HPDE6-E6E7 (cell line): ENCODE results near the gene AGAP1.
A peak's percentile ranks its signal among the peaks of the same experiment; 100 is the strongest.

Experiments
- DNase-seq: peaks from one replicate; pipeline ENCODE4 v3.0.0; 2011; ENCODE audit warnings: missing footprints; ENCODE audit errors: extremely low spot score

The AGAP1 gene

GRCh38 chr2:235550378-235550760 is 56.5 kb downstream of the AGAP1 start:
- DNase-seq = no peak

GRCh38 chr2:235550946-235551345 is 57.1 kb downstream of the AGAP1 start:
- DNase-seq = no peak

- DNase-seq = peak; percentile 64
These were observed 58.1 kb downstream of the AGAP1 start for GRCh38 chr2:235551965-235552364.

- DNase-seq = no peak
These were observed 58.8 kb downstream of the AGAP1 start for GRCh38 chr2:235552671-235553070.

GRCh38 chr2:235553291-235553690 is 59.4 kb downstream of the AGAP1 start:
- DNase-seq = no peak

GRCh38 chr2:235553696-235554100 is 59.9 kb downstream of the AGAP1 start:
- DNase-seq = no peak

- DNase-seq = no peak
These were observed 60.5 kb downstream of the AGAP1 start for GRCh38 chr2:235554385-235554784.

GRCh38 chr2:235554936-235555335 is 61.1 kb downstream of the AGAP1 start:
- DNase-seq = no peak

GRCh38 chr2:235555371-235555770 is 61.5 kb downstream of the AGAP1 start:
- no peak for DNase-seq

- no peak for DNase-seq
These were observed 62.2 kb downstream of the AGAP1 start for GRCh38 chr2:235556086-235556485.

GRCh38 chr2:235556901-235557300 is 63.1 kb downstream of the AGAP1 start:
- no peak for DNase-seq

GRCh38 chr2:235557903-235558302 is 64.1 kb downstream of the AGAP1 start:
- no peak for DNase-seq

- no peak for DNase-seq
These were observed 64.7 kb downstream of the AGAP1 start for GRCh38 chr2:235558572-235558971.

GRCh38 chr2:235560345-235560744 is 66.5 kb downstream of the AGAP1 start:
- no peak for DNase-seq

- no peak for DNase-seq
These were observed 67.6 kb downstream of the AGAP1 start for GRCh38 chr2:235561450-235561849.

- DNase-seq = no peak
These were observed 68.4 kb downstream of the AGAP1 start for GRCh38 chr2:235562065-235562747.

- no peak for DNase-seq
These were observed 69.4 kb downstream of the AGAP1 start for GRCh38 chr2:235563056-235563910.

GRCh38 chr2:235564066-235564465 is 70.2 kb downstream of the AGAP1 start:
- DNase-seq = no peak

- no peak for DNase-seq
These were observed 71.2 kb downstream of the AGAP1 start for GRCh38 chr2:235564884-235565530.

GRCh38 chr2:235566415-235566814 is 72.6 kb downstream of the AGAP1 start:
- no peak for DNase-seq

GRCh38 chr2:235566931-235567495 is 73.2 kb downstream of the AGAP1 start:
- DNase-seq = no peak

GRCh38 chr2:235567842-235568241 is 74.0 kb downstream of the AGAP1 start:
- no peak for DNase-seq
